Hepatocyte (in vitro differentiated cells): ENCODE results near the gene UTP11. TPM values are rescaled to one million over a fixed set of nuclear protein-coding genes. Genes with fewer than 3 reads are reported as not detected.

Experiments
- DNase-seq: peaks from one replicate; pipeline ENCODE4 v3.0.0-alpha.2; 2016; ENCODE audit warnings: low spot score
- H2AFZ ChIP-seq: fragments of 200-600 bp; sonication (generic); 2 replicates; pipeline ENCODE4 v1.6.0; 2016; ENCODE audit warnings: antibody characterized with exemption, mild to moderate bottlenecking
- H3K27ac ChIP-seq: fragments of 200-600 bp; sonication (generic); 2 replicates; pipeline ENCODE4 v1.5.1; 2016; ENCODE audit warnings: mild to moderate bottlenecking
- H3K27me3 ChIP-seq: fragments of 200-600 bp; sonication (generic); 2 replicates; pipeline ENCODE4 v1.6.1; 2016
- H3K36me3 ChIP-seq: fragments of 200-600 bp; sonication (generic); replicated peaks from 2 replicates; pipeline ENCODE4 v1.5.1; 2016; ENCODE audit warnings: low read depth; ENCODE audit not compliant: insufficient read depth
- H3K4me1 ChIP-seq: fragments of 200-600 bp; sonication (generic); 2 replicates; pipeline ENCODE4 v1.5.1; 2016; ENCODE audit warnings: mild to moderate bottlenecking, moderate library complexity; ENCODE audit not compliant: insufficient read depth
- H3K4me2 ChIP-seq: fragments of 200-600 bp; sonication (generic); 2 replicates; pipeline ENCODE4 v1.6.0; 2016
- H3K4me3 ChIP-seq: fragments of 200-600 bp; sonication (generic); 2 replicates; pipeline ENCODE4 v1.5.1; 2016; ENCODE audit warnings: mild to moderate bottlenecking
- H3K79me2 ChIP-seq: fragments of 200-600 bp; sonication (generic); 2 replicates; pipeline ENCODE4 v1.6.0; 2017; ENCODE audit warnings: mild to moderate bottlenecking
- H3K9me2 ChIP-seq: fragments of 200-600 bp; sonication (generic); replicated peaks from 2 replicates; pipeline ENCODE4 v1.6.0; 2017; ENCODE audit warnings: mild to moderate bottlenecking; ENCODE audit not compliant: insufficient read depth
- H3K9me3 ChIP-seq: fragments of 200-600 bp; sonication (generic); 2 replicates; pipeline ENCODE4 v1.5.1; 2016; ENCODE audit warnings: low read depth, mild to moderate bottlenecking
- H4K20me1 ChIP-seq: fragments of 200-600 bp; sonication (generic); 2 replicates; pipeline ENCODE4 v1.6.0; 2016; ENCODE audit warnings: mild to moderate bottlenecking; ENCODE audit not compliant: insufficient read depth, poor library complexity, severe bottlenecking
- CTCF ChIP-seq: fragments of 200-600 bp; sonication (generic); IDR thresholded peaks from 2 replicates; pipeline ENCODE4 v1.5.1; 2016; ENCODE audit warnings: antibody characterized with exemption, mild to moderate bottlenecking; ENCODE audit not compliant: poor library complexity
- EZH2 ChIP-seq: fragments of 200-600 bp; sonication (generic); IDR thresholded peaks from 2 replicates; pipeline ENCODE4 v1.6.1; 2016; ENCODE audit warnings: antibody characterized with exemption, mild to moderate bottlenecking, borderline replicate concordance
- EZH2phosphoT487 ChIP-seq: fragments of 200-600 bp; sonication (generic); IDR thresholded peaks from one replicate; pipeline ENCODE4 v1.6.1; 2018; ENCODE audit warnings: antibody characterized with exemption, mild to moderate bottlenecking, low read depth, moderate library complexity; ENCODE audit not compliant: unreplicated experiment, severe bottlenecking
- WGBS: methylation state at CpG from one replicate; pipeline ENCODE4 v1.1.6; 2016; ENCODE audit warnings: low lambda C conversion rate; ENCODE audit errors: missing lambda C conversion rate; 5-methylcytosine and 5-hydroxymethylcytosine counted together
- polyA plus RNA-seq: library from polyadenylated mRNA; unstranded; fragments of >200 nt; fragmentation: Nextera tagmentation; extraction: Ambion mirVana; gene quantifications from 2 replicates; pipeline ENCODE4 v1.2.1, GENCODE V29; 2016
- total RNA-seq: library from RNA; depleted of rRNA; stranded (reverse); fragments of >200 nt; gene quantifications from 2 replicates; pipeline ENCODE4 v1.2.3, GENCODE V29; 2014

Gene UTP11
- total and polyA plus RNA-seq, 2 experiments from 2014 or later, result 36.2 to 39.2 TPM

DNA sequence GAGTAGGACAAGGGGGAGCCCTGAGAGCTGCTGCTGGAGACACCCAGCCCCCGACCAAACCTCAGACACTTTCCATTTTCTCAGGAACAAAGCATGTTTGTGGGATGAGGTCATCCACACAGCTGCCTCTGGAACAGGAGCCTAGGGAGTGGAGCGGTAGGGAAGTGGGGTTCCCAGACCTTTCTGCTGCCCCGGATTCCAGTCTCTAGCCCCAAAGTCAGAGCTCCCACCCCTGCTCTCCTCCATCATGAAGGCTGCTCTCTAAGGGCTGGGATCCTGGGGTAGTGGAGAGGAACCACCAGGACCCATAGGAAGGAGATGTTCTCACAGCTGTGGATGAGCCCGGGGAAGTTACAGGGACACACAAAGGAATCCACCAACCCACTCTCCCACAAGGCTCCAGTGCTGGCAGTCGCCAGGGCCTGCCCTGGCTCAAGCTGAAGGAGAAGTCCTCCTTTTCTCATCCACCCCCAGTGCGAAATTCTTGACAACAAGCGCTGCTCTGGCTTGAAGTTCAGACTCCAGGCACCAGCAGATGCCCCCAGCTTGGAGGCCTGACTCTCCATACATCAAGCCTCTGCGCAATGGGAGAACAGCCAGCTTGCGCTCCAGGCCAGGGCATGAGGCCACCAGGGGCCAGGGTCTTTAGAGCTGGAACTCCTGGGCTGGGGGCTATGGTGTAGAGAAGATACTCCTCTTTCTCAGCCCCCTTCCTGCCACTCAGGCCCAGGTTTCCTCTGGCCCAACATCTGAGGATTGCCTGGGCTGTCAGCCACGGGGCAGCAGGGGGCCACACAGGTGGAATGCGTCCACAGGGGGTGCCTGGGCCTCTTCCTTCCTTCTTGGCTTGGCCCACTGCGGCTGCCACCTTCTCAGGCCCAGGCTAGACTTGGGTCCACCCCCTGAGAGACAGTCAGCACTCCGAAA, 11.7 kb upstream of the UTP11 start:
- WGBS, result 52% methylated on average over 13 of the region's 13 CpGs
- peaks cover 47% of the 10 kb centered on the region for H3K79me2 ChIP-seq
- peak; percentile 70 for DNase-seq
- TF ChIP-seq EZH2phosphoT487, result no peak
- TF ChIP-seq EZH2, result no peak
- TF ChIP-seq CTCF, result no peak
- H3K4me2 ChIP-seq, result peak overlapping the region; percentile 68
- no peaks in the 10 kb centered on the region for H4K20me1 ChIP-seq
- no peaks in the 10 kb centered on the region for H3K9me3 ChIP-seq
- no peaks in the 10 kb centered on the region for H3K27me3 ChIP-seq
- peaks cover 51% of the 10 kb centered on the region for H3K4me1 ChIP-seq
- H3K27ac ChIP-seq, result peak overlapping the region; percentile 97
- H2AFZ ChIP-seq, result no peak overlapping the region
- no peaks in the 10 kb centered on the region for H3K36me3 ChIP-seq
- H3K4me3 ChIP-seq, result no peak overlapping the region
- H3K9me2 ChIP-seq, result no peaks in the 10 kb centered on the region

DNA sequence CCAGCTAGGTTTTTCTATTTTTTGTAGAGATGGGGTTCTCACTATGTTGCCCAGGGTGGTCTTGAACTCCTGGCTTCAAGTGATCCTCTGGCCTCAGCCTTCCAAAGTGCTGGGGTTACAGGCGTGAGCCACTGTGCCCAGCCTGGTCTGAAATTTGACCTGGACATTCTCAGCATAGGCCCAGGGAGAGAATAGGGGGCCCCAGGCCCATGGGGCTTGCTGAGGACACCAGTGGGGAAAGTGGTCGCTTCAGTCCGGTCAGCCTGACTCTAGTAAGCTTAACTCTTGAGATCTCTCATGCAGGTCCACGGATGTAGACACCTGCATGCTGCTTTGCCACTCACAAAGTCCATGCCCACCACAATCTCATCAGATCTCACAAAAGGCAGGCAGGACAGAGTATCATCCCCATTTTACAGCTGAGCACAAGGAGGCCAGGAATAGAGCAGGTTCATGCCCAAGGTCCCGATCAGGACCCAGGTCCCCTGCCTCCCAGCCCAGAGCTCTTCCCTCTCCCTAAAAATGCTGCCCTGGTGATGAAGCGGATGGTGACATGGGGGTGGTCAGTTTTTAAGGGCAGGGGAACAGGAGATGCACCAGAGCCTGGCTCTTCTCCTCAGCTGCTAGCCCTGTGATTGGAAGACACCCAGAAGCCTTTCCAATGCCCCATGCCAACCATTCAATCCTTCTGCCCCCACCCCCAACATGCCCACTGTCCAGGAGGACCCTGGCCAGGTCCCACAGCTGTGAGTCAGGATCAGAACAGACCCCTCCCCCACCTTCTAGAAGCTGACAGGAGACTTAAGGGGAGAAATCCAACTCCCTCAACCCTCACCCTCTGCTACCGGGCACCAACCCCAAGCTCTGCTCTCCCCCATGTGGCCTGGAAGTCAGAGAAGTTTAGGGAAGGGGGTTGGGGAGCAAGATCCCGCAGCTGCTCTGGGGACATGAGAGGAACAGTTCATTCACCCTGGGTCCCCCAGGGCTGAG, 9.0 kb upstream of the UTP11 start:
- Histone ChIP-seq H3K36me3 (no peaks in the 10 kb centered on the region), H3K4me1 (peaks cover 47% of the 10 kb centered on the region), H3K9me2 (no peaks in the 10 kb centered on the region), H4K20me1 (no peaks in the 10 kb centered on the region), H3K4me2 (peak overlapping the region; percentile 99), H3K27ac (peak overlapping the region; percentile 74), H3K4me3 (peak overlapping the region; percentile 85), H2AFZ (no peak overlapping the region), H3K9me3 (no peaks in the 10 kb centered on the region), H3K27me3 (no peaks in the 10 kb centered on the region), H3K79me2 (peaks cover 45% of the 10 kb centered on the region)
- TF ChIP-seq EZH2phosphoT487 (no peak), CTCF (no peak), EZH2 (no peak)
- WGBS, result 86% methylated on average over 8 of the region's 8 CpGs
- DNase-seq, result peak; percentile 36

- no peaks in the 10 kb centered on the region for H3K36me3 ChIP-seq
- H3K79me2 ChIP-seq, result peaks cover 39% of the 10 kb centered on the region
- no peaks in the 10 kb centered on the region for H3K9me3 ChIP-seq
- H3K27ac ChIP-seq, result peak overlapping the region; percentile 74
- no peaks in the 10 kb centered on the region for H3K9me2 ChIP-seq
- 12% methylated on average over 25 of the region's 26 CpGs for WGBS
- H3K4me1 ChIP-seq, result peaks cover 40% of the 10 kb centered on the region
- no peak for DNase-seq
- no peaks in the 10 kb centered on the region for H3K27me3 ChIP-seq
- H2AFZ ChIP-seq, result peak overlapping the region; percentile 52
- H3K4me3 ChIP-seq, result peak overlapping the region; percentile 85
- TF ChIP-seq CTCF (no peak), EZH2phosphoT487 (no peak), EZH2 (no peak)
- H3K4me2 ChIP-seq, result peak overlapping the region; percentile 99
- H4K20me1 ChIP-seq, result no peaks in the 10 kb centered on the region
These were observed 8.0 kb upstream of the UTP11 start for GRCh38 chr1:38004284-38005108.
